Transverse colon (tissue), 4 donors: Measurements from ENCODE around the gene ZFAND2B.

Experiments
- EP300 ChIP-seq: sonication (generic); formaldehyde crosslinking; IDR thresholded peaks from one replicate; pipeline ENCODE4 v1.6.1; 2017; ENCODE audit warnings: antibody characterized with exemption, low read depth
- POLR2A ChIP-seq: fragments of 450-650 bp; IDR thresholded peaks from one replicate; pipeline ENCODE4 v1.6.1; 2016; ENCODE audit warnings: antibody characterized with exemption, mild to moderate bottlenecking, moderate library complexity
- POLR2AphosphoS5 ChIP-seq, 3 donors: sonication (generic); formaldehyde crosslinking; IDR thresholded peaks; one replicate each; pipeline ENCODE4 v1.6.1; 2016; ENCODE audit warnings: antibody characterized with exemption in 3 of 3
- TF ChIP-seq, protein P1 (sequence below), 5 experiments: fragments of 200-600 bp in 3 of 5; fragments of 450-650 bp in 2 of 5; sonication (generic) in 3 of 5; IDR thresholded peaks; 1 replicate in 2 of 5; 2 replicates in 3 of 5; pipeline ENCODE4 v1.5.1; 2016 to 2017; ENCODE audit warnings: antibody characterized with exemption in 5 of 5, inconsistent platforms in 3 of 5, mild to moderate bottlenecking in 2 of 5, moderate library complexity in 1 of 5

DNA sequence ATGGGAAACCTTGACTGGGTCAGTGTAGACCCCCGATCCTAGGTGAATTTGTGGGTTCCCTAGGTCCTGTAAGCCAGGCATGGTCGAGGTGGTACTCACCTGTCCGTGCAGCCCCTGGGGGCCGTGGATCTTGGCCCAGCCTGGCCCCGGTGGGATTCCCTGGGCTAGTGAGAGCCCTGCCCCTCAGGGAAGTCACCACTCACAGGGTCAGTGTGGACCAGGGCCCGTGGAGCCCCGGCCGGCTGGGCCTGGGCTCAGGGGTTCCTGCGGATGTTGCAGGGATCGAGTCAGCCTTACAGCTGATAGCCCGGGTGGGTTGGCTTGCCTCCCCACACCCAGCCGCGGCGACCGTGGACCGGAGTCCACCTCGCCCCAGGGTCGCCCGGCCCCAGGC is 22.3 kb downstream of the ZFAND2B start:
- TF ChIP-seq, protein P1, sequence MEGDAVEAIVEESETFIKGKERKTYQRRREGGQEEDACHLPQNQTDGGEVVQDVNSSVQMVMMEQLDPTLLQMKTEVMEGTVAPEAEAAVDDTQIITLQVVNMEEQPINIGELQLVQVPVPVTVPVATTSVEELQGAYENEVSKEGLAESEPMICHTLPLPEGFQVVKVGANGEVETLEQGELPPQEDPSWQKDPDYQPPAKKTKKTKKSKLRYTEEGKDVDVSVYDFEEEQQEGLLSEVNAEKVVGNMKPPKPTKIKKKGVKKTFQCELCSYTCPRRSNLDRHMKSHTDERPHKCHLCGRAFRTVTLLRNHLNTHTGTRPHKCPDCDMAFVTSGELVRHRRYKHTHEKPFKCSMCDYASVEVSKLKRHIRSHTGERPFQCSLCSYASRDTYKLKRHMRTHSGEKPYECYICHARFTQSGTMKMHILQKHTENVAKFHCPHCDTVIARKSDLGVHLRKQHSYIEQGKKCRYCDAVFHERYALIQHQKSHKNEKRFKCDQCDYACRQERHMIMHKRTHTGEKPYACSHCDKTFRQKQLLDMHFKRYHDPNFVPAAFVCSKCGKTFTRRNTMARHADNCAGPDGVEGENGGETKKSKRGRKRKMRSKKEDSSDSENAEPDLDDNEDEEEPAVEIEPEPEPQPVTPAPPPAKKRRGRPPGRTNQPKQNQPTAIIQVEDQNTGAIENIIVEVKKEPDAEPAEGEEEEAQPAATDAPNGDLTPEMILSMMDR (IDR thresholded peaks at IDR 0.05): no peak
- TF ChIP-seq EP300 (no peak), POLR2A (no peak), POLR2AphosphoS5 (IDR thresholded peaks at IDR 0.05) (no peak)
